Neural progenitor cell (in vitro differentiated cells): ENCODE measurements around the gene RTL3. TPM values are rescaled to one million over a fixed set of nuclear protein-coding genes. Genes with fewer than 3 reads are reported as not detected.

Experiments
- DNase-seq: peaks from one replicate; pipeline ENCODE4 v3.0.0-alpha.2; 2016; ENCODE audit warnings: low spot score
- H2AFZ ChIP-seq: fragments of 200-600 bp; sonication (generic); replicated peaks from 2 replicates; pipeline ENCODE4 v1.6.1; 2016; ENCODE audit warnings: antibody characterized with exemption
- H3F3A ChIP-seq: fragments of 200-600 bp; sonication (generic); 2 replicates; pipeline ENCODE4 v1.6.1; 2016; ENCODE audit warnings: antibody characterized with exemption, low read depth
- H3K27ac ChIP-seq: fragments of 200-600 bp; sonication (generic); 2 replicates; pipeline ENCODE4 v1.5.1; 2016; ENCODE audit warnings: mild to moderate bottlenecking
- H3K27me3 ChIP-seq: fragments of 200-600 bp; sonication (generic); 2 replicates; pipeline ENCODE4 v1.6.1; 2016; ENCODE audit warnings: mild to moderate bottlenecking, moderate library complexity
- H3K36me3 ChIP-seq: fragments of 200-600 bp; sonication (generic); 2 replicates; pipeline ENCODE4 v1.5.1; 2016
- H3K4me1 ChIP-seq: fragments of 200-600 bp; sonication (generic); 2 replicates; pipeline ENCODE4 v1.6.1; 2016; ENCODE audit warnings: mixed run types
- H3K4me2 ChIP-seq: fragments of 200-600 bp; sonication (generic); 2 replicates; pipeline ENCODE4 v1.6.1; 2016
- H3K4me3 ChIP-seq: fragments of 200-600 bp; sonication (generic); 2 replicates; pipeline ENCODE4 v1.5.1; 2016
- H3K79me2 ChIP-seq: fragments of 200-600 bp; sonication (generic); 2 replicates; pipeline ENCODE4 v1.6.1; 2016; ENCODE audit warnings: low read depth
- H3K9ac ChIP-seq: fragments of 200-600 bp; sonication (generic); 2 replicates; pipeline ENCODE4 v1.6.1; 2016
- H3K9me3 ChIP-seq: fragments of 200-600 bp; sonication (generic); 2 replicates; pipeline ENCODE4 v1.5.1; 2016; ENCODE audit warnings: low read depth
- H4K20me1 ChIP-seq: fragments of 200-600 bp; sonication (generic); 2 replicates; pipeline ENCODE4 v1.6.1; 2016; ENCODE audit warnings: low read depth
- H3K27ac Mint-ChIP-seq: 3 replicates; pipeline ENCODE4 v1.8.0; 2021; ENCODE audit warnings: mixed read lengths
- H3K27me3 Mint-ChIP-seq: 2 replicates; pipeline ENCODE4 v1.8.0; 2022; ENCODE audit warnings: low read depth, mild to moderate bottlenecking, inconsistent platforms, moderate library complexity, mixed read lengths; ENCODE audit not compliant: insufficient read depth
- H3K36me3 Mint-ChIP-seq: 3 replicates; pipeline ENCODE4 v1.8.0; 2021; ENCODE audit warnings: mixed read lengths
- H3K4me1 Mint-ChIP-seq: 3 replicates; pipeline ENCODE4 v1.8.0; 2021; ENCODE audit warnings: mixed read lengths
- H3K4me3 Mint-ChIP-seq: 3 replicates; pipeline ENCODE4 v1.8.0; 2021; ENCODE audit warnings: mild to moderate bottlenecking, moderate library complexity, mixed read lengths
- H3K9me3 Mint-ChIP-seq: 3 replicates; pipeline ENCODE4 v1.8.0; 2020; ENCODE audit warnings: mixed read lengths
- EZH2 ChIP-seq: fragments of 200-600 bp; sonication (generic); IDR thresholded peaks from 2 replicates; pipeline ENCODE4 v1.6.1; 2017; ENCODE audit warnings: antibody characterized with exemption, mild to moderate bottlenecking, moderate library complexity
- EZH2phosphoT487 ChIP-seq: fragments of 200-600 bp; sonication (generic); IDR thresholded peaks from 2 replicates; pipeline ENCODE4 v1.6.1; 2017; ENCODE audit warnings: antibody characterized with exemption
- total RNA-seq: library from RNA; depleted of rRNA; stranded (reverse); fragments of >200 nt; gene quantifications from 2 replicates; pipeline ENCODE4 v1.2.3, GENCODE V29; 2015; ENCODE audit warnings: low replicate concordance
- TF ChIP-seq, protein P1 (sequence below): fragments of 200-600 bp; sonication (generic); IDR thresholded peaks from 2 replicates; pipeline ENCODE4 v1.5.1; 2017; ENCODE audit warnings: antibody characterized with exemption, mild to moderate bottlenecking

The RTL3 gene
- total RNA-seq, 1 donor from 2014 or later, result not detected

DNA sequence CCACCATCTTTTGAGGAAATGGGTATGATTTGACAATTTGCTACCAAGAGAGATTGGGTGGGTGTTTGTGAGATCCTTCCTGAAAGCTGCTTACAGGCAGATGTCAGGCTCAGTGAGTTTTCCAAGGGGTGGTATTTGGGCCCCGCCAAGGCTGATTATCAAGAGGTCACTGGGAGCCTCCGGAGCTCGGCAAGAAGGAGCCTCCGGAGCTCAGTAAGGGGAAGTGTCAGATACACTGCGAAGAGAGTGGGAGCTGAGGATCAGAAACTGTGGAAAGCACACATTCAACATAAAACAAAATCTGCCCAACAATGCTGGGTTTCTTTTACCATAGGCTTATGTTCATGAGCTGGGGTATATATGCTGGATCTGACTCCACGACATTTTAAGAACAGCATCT is 714 bp downstream of the RTL3 start:
- Histone ChIP-seq H3K9me3 (no peaks in the 10 kb centered on the region), H2AFZ (no peak overlapping the region), H4K20me1 (no peaks in the 10 kb centered on the region), H3K4me3 (no peak overlapping the region), H3K4me1 (no peaks in the 10 kb centered on the region), H3K27ac (no peak overlapping the region), H3K79me2 (no peaks in the 10 kb centered on the region), H3K27me3 (no peaks in the 10 kb centered on the region), H3K36me3 (no peaks in the 10 kb centered on the region), H3F3A (no peaks in the 10 kb centered on the region), H3K4me2 (no peak overlapping the region), H3K9ac (no peak overlapping the region)
- no peak overlapping the region for H3K27ac Mint-ChIP-seq
- no peaks in the 10 kb centered on the region for H3K36me3 Mint-ChIP-seq
- no peak for DNase-seq
- H3K4me3 Mint-ChIP-seq, result no peak overlapping the region
- H3K9me3 Mint-ChIP-seq, result no peaks in the 10 kb centered on the region
- H3K4me1 Mint-ChIP-seq, result no peaks in the 10 kb centered on the region
- H3K27me3 Mint-ChIP-seq, result no peaks in the 10 kb centered on the region
- TF ChIP-seq EZH2phosphoT487 (no peak), EZH2 (no peak)
- TF ChIP-seq, protein P1, sequence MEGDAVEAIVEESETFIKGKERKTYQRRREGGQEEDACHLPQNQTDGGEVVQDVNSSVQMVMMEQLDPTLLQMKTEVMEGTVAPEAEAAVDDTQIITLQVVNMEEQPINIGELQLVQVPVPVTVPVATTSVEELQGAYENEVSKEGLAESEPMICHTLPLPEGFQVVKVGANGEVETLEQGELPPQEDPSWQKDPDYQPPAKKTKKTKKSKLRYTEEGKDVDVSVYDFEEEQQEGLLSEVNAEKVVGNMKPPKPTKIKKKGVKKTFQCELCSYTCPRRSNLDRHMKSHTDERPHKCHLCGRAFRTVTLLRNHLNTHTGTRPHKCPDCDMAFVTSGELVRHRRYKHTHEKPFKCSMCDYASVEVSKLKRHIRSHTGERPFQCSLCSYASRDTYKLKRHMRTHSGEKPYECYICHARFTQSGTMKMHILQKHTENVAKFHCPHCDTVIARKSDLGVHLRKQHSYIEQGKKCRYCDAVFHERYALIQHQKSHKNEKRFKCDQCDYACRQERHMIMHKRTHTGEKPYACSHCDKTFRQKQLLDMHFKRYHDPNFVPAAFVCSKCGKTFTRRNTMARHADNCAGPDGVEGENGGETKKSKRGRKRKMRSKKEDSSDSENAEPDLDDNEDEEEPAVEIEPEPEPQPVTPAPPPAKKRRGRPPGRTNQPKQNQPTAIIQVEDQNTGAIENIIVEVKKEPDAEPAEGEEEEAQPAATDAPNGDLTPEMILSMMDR, result no peak

DNA sequence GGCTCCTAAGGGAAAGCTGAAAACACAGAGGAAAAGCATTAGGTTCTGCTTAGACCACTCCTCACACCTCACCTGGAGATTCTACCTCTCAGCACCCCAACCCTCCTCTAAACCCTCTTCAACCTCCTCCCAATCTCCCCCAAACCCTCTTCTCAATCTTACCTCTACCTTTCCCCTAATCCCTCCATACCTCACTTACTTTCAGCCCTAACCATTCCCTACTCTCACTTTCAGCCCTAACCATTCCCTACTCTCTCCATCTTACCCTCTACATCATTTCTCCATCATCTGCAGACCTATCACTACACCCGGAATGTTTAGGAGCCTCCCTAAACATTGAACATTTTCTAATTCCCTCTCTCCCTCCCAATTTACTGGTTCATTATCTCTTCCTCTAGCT is 3.5 kb downstream of the RTL3 start:
- H3K4me3 Mint-ChIP-seq, result no peak overlapping the region
- Histone ChIP-seq H4K20me1 (no peaks in the 10 kb centered on the region), H3K79me2 (no peaks in the 10 kb centered on the region), H3K4me3 (no peak overlapping the region), H3K36me3 (no peaks in the 10 kb centered on the region), H3K27me3 (no peaks in the 10 kb centered on the region), H3K4me1 (no peaks in the 10 kb centered on the region), H3K9ac (no peak overlapping the region), H3K27ac (no peak overlapping the region), H3K9me3 (no peaks in the 10 kb centered on the region), H2AFZ (no peak overlapping the region), H3K4me2 (no peak overlapping the region), H3F3A (no peaks in the 10 kb centered on the region)
- no peak overlapping the region for H3K27ac Mint-ChIP-seq
- H3K27me3 Mint-ChIP-seq, result no peaks in the 10 kb centered on the region
- no peaks in the 10 kb centered on the region for H3K36me3 Mint-ChIP-seq
- H3K9me3 Mint-ChIP-seq, result no peaks in the 10 kb centered on the region
- no peak for DNase-seq
- peaks cover 8% of the 10 kb centered on the region for H3K4me1 Mint-ChIP-seq
- TF ChIP-seq EZH2 (no peak), EZH2phosphoT487 (no peak)
- TF ChIP-seq, protein P1, result no peak

DNA sequence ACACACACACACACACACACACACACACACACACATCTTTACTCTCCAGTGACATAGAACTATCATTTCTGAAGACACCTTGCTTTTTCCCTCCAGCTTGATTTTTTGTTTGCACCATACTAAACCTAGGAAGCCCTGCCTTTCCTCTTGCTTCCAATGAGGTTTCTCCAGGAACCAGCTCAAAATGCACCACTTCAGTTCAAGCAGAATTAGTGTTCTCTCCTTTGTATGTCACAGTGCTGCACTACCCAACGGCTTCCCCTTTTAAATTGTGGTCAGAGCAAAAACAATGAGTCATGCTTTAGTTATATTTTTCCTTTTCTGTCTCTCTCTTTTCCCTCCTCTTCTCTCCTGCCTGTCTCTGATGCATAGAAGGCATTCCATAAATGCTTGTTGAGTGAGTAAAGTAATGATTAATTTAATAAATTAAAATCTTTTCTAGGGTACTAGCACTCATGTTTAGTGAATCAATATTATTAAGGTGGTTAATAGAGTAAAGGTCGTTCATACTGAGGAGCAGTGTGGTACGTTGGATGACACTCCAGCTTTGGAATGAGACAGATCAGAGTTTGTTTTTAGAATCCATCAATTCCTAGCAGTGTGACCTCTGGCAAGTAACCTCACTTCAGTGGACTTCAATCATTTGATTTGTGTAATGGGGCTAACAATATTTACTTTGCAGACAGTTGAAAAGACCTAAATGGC is 5.9 kb downstream of the RTL3 start:
- Histone ChIP-seq H3K27ac (no peak overlapping the region), H3K9ac (no peak overlapping the region), H4K20me1 (no peaks in the 10 kb centered on the region), H3F3A (no peaks in the 10 kb centered on the region), H3K4me1 (no peaks in the 10 kb centered on the region), H3K36me3 (no peaks in the 10 kb centered on the region), H3K4me2 (no peak overlapping the region), H3K9me3 (no peaks in the 10 kb centered on the region), H2AFZ (peak overlapping the region; percentile 9), H3K27me3 (no peaks in the 10 kb centered on the region), H3K79me2 (no peaks in the 10 kb centered on the region), H3K4me3 (no peak overlapping the region)
- Mint-ChIP-seq H3K4me1 (peaks cover 8% of the 10 kb centered on the region), H3K4me3 (no peak overlapping the region), H3K36me3 (no peaks in the 10 kb centered on the region), H3K27ac (no peak overlapping the region), H3K27me3 (peaks cover 4% of the 10 kb centered on the region), H3K9me3 (peaks cover 2% of the 10 kb centered on the region)
- DNase-seq, result no peak
- TF ChIP-seq, protein P1, result no peak
- TF ChIP-seq EZH2phosphoT487 (no peak), EZH2 (no peak)
